Bone marrow (tissue), 2 donors: ENCODE results near the gene TMEM150B.

ENCODE experiments used
- DNase-seq, 2 donors: peaks; one replicate each; lab custom pipeline; 2025; lab: John Stamatoyannopoulos, UW

TMEM150B gene

GRCh38 chr19:55305983-55306562 lies 19.1 kb downstream of the TMEM150B start:
- DNase-seq = no peak

GRCh38 chr19:55305491-55305890 lies 19.6 kb downstream of the TMEM150B start:
- DNase-seq = peak in 1 of 2 donors; percentile 2

GRCh38 chr19:55304980-55305379 lies 20.2 kb downstream of the TMEM150B start:
- no peak for DNase-seq

DNA sequence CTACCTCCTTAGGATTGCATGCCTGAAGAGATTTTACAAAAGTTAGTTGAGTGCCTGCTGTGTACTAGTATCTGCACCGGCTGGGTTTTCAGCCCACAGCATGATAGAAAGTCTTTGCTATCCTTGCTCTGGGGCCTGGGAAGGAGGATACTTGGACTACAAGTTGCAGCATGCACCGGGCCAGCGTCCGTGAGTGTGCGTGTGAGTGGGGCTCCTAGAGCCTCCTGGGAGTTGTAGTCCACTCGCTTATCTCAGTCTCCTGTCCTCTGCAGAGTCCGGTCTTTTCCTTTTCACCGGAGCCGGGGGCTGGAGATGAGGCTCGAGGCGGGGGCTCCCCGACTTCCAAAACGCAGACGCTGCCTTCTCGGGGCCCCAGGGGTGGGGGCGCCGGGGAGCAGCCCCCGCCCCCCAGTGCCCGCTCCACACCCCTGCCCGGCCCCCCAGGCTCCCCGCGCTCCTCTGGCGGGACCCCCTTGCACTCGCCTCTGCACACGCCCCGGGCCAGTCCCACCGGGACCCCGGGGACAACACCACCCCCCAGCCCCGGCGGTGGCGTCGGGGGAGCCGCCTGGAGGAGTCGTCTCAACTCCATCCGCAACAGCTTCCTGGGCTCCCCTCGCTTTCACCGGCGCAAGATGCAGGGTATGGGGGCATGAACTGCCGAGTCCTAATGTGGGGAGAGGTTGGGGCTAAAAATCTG lies 20.7 kb downstream of the TMEM150B start:
- DNase-seq = no peak

GRCh38 chr19:55303477-55303876 lies 21.7 kb downstream of the TMEM150B start:
- DNase-seq = no peak

- DNase-seq = no peak
Observed at GRCh38 chr19:55302318-55302703, 22.8 kb downstream of the TMEM150B start.

DNA sequence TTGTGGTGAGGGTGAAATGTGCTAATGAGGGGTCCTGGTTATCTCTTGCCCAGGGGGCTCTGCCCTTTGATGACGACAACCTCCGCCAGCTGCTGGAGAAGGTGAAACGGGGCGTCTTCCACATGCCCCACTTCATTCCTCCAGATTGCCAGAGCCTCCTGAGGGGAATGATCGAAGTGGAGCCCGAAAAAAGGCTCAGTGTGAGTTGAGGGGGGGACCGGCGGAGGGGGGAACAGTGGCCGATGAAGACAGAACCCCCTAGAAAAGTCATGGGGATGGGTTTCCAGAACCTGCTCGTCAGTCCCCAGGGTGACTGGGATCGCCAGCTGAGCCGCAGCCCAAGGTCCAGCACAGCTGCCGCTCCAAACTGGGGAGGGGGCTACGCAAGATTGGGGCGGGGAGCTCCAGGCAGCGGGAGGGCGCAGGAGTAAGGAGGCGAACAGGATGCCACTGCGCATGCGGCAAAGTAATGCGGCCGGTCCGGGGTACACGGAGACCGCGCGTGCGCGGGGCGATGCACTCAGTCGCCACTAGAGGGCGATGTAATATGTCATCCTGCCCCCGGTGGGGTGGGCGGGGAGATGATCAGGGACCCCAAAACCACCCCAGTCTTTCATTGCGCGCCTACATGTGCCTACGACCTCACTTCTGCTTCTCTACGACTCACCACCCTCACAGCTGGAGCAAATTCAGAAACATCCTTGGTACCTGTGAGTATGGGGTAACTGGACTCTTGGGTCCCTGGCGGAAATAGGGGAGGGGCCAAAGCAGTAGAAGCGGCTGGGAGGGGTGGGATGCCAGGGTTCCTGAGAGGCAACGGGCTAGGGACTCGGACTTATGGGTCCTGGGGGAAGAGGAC lies 23.5 kb downstream of the TMEM150B start:
- peak; percentile 76 to 80 for DNase-seq

DNA sequence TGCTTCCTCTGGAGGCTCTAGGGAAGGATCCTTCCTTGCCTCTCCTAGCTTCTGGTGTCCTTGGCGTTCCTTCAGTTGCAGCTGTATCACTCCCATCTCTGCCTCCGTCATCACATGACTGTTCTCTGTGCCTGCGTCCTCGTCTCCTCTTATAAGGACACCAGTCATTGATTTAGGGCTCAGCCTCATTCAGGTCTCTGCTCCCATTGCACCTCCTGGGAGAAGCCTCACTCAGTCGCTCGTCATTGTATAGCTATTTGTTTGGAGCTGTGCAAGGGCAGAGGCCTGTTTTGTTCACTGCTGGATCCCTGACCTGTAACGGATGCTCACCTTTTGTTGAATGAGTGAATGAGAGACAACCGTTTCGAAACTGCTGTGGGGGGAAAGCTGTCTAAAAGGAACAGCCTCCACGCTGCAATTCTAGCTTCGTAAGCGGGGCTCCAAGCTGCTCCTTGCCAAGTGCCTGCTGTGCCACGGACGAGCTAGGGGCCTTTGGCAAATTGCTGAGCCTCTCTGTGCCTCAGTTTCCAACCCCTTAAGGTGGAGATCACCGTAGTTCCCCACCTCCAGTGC lies 24.2 kb downstream of the TMEM150B start:
- no peak for DNase-seq

- no peak for DNase-seq
Observed at GRCh38 chr19:55299991-55300390, 25.1 kb downstream of the TMEM150B start.

- no peak for DNase-seq
Observed at GRCh38 chr19:55297267-55297666, 27.9 kb downstream of the TMEM150B start.

DNA sequence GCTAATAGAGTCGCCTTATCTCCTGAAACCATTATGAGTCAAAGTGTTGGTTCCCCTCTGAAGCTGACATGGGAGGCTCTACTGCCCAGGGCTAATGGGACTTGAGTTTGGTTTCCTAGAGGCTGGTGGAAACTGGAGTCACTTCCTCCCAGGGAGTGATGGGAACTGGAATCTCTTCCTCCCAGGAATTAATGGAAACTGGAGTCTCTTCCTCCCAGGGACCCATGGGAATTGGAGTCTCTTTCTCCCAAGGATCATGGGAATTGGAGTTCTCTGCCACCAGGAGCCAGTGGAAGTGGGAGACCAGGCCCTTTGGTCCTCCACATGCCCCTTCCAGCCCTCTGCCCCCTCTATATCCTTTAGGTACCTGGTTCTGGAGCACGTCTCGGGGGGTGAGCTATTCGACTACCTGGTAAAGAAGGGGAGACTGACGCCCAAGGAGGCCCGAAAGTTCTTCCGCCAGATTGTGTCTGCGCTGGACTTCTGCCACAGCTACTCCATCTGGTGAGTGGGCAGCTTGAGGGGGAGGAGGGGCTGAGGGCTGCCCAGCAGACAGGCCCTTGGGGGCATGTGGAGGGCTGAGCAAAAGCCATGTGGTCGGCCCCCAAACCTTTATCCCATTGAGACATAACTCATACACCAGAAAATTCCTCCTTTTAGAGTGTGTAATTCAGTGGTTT lies 35.9 kb downstream of the TMEM150B start:
- no peak for DNase-seq

DNA sequence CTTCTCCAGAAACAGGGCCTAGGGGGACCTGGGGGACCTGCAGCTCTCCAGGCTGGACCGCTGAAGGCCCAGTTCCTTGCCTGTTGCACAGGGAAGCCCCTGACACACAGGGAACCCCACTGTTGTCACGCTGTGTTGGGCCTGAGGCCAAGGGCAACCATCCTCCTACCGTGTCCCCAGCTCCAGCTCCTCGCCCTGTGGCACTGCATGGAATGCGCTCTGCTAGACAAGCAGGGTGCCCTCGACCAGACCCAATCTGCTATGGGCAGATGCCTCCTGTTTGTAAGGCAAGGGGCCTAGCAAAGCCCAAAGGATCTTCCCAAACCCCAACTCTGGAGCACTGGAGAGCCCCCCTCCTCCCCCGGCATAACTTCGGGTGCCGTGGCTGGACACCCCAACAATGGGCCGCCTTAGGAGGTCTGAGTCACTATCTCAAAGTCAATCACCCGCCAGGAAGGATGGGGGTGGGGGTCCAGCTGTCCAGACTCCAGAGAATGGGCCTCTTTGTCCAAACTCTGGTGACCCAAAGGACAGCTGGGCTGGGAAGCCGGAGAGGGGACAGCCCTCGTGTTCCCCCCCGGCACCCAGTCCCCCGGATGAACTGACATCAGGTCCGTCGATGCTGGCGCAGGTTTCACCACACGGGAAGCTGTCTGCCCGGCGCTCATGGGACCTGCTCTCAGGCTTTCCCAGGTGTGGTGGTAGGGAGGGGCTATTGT lies 37.6 kb downstream of the TMEM150B start:
- DNase-seq = no peak

DNA sequence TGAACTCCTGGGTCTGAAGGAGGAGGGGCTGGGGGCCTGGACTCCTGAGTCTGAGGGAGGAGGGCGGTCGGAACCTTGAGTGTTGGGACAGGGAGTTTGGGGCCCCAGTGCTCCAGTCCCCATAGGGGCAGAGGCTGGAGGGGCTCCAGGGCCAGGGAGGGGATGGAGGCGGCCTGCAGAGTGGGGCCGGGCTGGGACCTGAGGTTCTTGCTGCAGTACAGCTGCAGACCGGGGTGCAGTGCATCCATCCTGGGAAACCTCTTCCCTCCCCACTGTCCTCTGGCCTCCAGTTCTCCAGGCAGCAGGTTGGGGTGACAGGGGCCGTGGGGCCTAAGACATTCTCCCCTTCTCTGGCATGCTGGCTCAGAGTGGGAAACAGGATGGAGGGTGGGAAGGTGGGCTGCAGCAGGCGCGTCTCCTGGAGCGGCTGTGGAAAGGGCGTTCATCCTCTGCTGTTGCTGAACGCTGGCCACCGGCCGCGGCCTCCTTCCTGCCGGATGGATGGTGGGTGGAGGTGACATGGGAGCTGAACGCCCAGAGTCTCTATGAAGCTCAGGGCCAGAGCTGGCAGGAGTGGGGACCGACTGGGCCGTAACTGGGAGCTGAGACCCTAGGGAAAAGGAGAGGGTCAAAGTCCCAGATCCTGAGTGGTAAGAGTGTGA lies 39.8 kb downstream of the TMEM150B start:
- DNase-seq = no peak

DNA sequence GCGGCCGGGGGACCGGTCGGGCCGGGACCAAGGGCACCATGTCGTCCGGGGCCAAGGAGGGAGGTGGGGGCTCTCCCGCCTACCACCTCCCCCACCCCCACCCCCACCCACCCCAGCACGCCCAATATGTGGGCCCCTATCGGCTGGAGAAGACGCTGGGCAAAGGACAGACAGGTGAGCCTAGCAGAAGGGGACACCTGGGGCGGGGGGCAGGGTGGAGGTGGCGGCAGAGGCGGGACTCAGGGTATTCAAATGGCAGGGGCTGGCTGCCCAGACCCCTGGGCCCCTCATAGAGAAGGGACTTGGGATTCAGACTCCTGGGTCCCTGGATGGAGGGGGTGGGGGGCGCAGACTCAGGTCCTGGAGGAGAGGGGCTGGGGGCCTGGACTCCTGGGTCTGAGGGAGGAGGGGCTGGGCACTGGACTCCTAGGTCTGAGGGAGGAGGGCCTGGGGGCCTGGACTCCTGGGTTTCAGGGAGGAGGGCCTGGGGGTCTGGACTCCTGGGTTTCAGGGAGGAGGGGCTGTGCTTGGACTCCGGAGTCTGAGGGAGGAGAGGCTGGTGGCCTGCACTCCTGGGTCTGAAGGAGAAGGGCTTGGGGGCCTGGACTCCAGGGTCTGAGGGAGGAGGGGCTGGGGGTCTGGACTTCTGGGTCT lies 40.6 kb downstream of the TMEM150B start:
- no peak for DNase-seq

GRCh38 chr19:55283548-55284377 lies 41.4 kb downstream of the TMEM150B start, which contains the start of gene BRSK1:
Gene BRSK1, plus strand, starts transcription at chr19:55283997. Its CDS starts 446 bp downstream, at chr19:55284443.
- no peak for DNase-seq

- DNase-seq = peak; percentile 64 to 98
Observed at GRCh38 chr19:55279770-55280643, 45.1 kb downstream of the TMEM150B start, which contains the start of gene HSPBP1. Gene HSPBP1, minus strand, starts transcription at chr19:55280110. Its CDS starts 502 bp downstream, at chr19:55279608.

DNA sequence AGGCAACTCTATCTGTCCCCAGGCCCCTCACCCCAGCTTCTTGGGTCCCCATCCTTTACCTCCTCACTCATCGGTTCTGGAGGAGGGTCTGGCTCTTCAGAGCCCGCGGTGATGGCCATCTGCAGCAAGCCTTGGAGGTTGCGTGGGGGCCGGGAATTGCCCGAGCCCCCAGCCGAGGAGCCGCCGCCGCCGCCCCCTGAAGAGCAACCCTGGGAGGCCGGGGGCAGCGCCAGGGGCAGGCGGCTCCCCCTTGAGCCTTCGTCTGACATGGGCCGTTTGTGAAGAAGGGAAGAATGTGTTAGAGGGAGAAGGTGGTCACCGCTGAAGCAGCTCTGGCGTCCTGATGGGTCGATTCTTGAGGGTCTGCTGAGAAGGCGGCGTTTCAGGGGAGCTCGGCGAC lies 45.8 kb downstream of the TMEM150B start:
- no peak for DNase-seq
